ENCODE measurements around the gene TMEM19.
"Not testable (repeated sequence)": the region's sequence is repeated elsewhere in the genome, so short reads cannot be mapped to it uniquely, and the experiment has no call there.

TMEM19 gene

DNA sequence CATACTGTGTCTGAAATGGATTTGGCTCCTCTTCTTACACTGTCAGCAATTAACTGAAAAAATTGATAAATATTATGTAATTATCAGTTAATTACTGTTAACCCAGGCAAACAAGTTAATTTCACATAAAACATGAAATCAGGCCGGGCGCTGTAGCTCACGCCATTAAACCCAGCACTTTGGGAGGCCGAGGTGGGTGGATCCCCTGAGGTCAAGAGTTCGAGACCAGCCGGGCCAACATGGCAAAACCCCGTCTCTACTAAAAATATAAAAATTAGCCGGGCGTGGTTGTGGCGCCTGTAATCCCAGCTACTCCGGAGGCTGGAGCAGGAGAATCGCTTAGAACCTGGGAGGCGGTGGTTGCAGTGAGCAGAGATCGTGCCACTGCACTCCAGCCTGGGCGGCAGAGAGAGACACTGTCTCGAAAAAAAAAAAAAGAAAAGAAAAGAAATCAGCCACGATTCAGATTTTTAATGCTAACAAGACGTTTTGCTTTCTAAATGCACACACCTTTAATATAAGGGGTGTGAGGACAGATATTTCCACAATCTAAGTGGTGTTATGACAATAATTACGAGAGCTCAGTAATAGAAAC is 473 bp upstream of the TMEM19 start:
- TF ChIP-seq CTCF (conservative IDR thresholded peaks at IDR 0.05), result no peak
- H3K27ac ChIP-seq, result peak overlapping the region; percentile 86

GRCh38 chr12:71686658-71687025 is 760 bp downstream of the TMEM19 start:
- peak overlapping the region; percentile 86 for H3K27ac ChIP-seq
- TF ChIP-seq CTCF (conservative IDR thresholded peaks at IDR 0.05), result no peak

DNA sequence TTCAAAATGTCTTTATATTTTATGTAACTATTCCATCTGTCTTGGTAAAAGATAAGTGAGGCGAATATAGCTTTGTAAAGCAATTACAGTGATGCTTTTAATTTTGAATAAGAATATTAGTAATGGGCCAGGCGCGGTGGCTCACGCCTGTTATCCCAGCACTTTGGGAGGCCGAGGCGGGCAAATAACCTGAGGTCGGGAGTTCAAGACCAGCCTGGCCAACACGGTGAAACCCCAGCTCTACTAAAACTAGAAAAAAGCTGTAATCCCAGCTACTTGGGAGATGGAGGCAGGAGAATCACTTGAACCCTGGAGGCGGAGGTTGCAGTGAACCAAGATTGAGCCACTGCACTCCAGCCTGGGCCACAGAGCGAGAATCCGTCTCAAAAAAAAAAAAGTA is 1.3 kb downstream of the TMEM19 start:
- peak overlapping the region; percentile 86; the same call in 1 of the 2 replicates for H3K27ac ChIP-seq

- no peak for TF ChIP-seq CTCF (conservative IDR thresholded peaks at IDR 0.05)
- H3K27ac ChIP-seq, result no peak overlapping the region
These were observed 3.2 kb downstream of the TMEM19 start for GRCh38 chr12:71688961-71689570.

DNA sequence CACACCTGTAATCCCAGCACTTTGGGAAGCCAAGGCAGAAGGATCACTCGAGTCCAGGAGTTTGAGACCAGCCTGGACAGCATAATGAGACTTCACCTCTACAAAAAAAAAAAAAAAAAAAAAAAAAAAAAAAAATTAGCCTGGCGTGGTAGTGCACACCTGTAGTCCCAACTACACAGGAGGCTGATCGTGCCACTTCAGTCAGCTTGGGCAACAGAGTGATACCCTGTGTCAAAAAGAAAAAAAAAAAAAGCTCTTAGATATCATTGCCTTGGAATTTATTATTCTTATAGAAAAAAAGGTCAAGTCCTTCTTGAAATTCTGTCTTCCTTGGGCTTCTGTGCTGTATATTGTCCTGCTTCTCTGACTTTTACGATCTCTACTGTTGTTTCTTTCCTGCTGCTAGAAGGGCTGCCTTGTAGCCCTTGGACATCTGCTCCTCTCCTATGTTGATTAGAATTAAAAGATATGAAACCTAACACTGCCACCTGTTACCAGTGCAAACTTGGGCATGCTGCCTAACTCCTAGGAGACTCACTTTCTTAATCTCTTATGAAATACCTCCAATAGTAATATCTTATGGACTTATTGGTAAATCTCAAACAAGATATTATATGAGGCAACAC is 5.7 kb downstream of the TMEM19 start:
- peak overlapping the region; percentile 39; the same call in 1 of the 2 replicates for H3K27ac ChIP-seq
- no peak for TF ChIP-seq CTCF (conservative IDR thresholded peaks at IDR 0.05)

DNA sequence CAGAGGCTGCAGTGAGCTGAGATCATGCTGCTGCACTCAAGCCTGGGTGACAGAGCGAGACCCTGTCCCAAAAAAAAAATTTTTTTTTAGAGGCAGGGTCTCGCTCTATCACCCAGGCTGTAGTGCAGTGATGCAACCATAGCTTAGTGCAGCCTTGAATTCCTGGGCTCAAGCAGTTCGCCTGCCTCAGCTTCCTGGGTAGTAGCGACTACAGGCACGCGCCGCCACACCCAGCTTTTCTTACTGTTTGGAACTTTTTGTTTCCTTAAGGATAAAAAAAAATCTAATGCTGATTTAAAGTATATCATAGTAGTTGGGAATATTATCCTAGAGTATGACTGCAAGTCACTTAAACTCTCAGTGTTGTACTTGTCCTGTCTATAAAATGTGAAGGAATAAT is 7.2 kb downstream of the TMEM19 start:
- no peak for TF ChIP-seq CTCF (conservative IDR thresholded peaks at IDR 0.05)
- no peak overlapping the region for H3K27ac ChIP-seq

DNA sequence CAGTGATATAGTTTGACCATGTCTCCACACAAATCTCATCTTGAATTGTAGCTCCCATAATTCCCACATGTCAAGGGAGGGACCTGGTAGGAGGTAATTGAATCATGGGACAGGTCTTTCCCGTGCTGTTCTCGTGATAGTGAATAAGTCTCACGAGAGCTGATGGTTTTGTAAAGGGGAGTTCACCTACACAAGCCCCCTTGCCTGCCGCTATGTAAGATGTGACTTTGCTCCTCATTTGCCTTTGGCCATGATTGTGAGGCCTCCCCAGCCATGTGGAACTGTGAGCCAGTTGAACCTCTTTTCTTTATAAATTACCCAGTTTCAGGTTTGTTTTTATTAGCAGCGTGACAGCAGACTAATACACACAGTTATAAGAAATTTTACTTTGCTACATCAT is 7.8 kb downstream of the TMEM19 start:
- H3K27ac ChIP-seq, result not testable (repeated sequence)

DNA sequence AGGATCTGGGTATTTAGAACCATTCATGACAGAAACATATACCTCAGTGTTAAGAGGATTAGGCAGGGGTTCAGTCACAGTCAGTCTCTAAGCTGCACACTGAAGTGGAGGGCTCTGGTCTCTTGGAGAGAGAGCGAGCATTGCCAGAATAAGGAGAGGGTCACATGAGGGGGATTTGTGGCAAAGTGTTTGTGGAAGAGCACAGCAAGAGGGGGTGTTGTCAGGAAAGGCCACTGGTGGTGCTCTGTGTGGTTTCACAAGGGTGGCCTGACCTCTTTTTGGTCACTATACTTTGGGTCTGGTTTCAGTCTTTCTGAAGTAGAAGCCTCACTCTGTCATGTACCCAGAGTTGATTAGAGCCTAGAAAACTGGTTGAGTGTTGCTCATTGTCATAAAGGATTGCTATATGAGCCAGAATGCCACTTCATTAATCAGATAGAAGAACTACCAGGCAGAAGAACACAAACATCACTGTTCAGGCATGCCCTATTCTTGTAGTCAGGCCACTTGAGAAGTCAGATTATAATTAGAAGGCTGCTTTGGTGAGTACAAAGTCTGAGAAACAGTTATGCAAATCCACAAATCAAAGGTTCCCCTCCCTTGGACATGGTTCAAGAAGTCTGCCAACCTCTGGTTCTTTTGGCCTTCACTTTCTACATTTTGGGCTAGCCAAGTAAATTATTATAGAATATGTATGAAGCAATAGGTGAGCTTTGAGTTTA is 8.4 kb downstream of the TMEM19 start:
- no peak overlapping the region for H3K27ac ChIP-seq
- TF ChIP-seq CTCF (conservative IDR thresholded peaks at IDR 0.05), result no peak
